A549 (cell line): ENCODE measurements around the gene DDX20. TPM values are rescaled to one million over a fixed set of nuclear protein-coding genes. Genes with fewer than 3 reads are reported as not detected.
A peak's percentile ranks its signal among the peaks of the same experiment; 100 is the strongest.

Experiments
- ATAC-seq, 2 experiments: fragments of 200-7000 bp in 1 of 2; fragments of >200 bp in 1 of 2; cut with Nextera tagmentation in 1 of 2; cut with Tn5 transposase in 1 of 2; 3 replicates each; pipeline versions ENCODE4 v1.8.0 to v1.9.1; 2018 to 2020; ENCODE audit warnings: mild to moderate bottlenecking in 1 of 2, moderate library complexity in 1 of 2
- CTCF ChIA-PET: fragments of 300-600 bp; sonication (Branson Sonifier 250); formaldehyde crosslinking; extraction: SDS; loops from one replicate; lab custom pipeline; 2021; ENCODE audit warnings: antibody characterized with exemption, inconsistent platforms; lab: Yijun Ruan, JAX
- POLR2A ChIA-PET: fragments of 350-600 bp; formaldehyde crosslinking; extraction: SDS; loops from one replicate; lab custom pipeline; 2021; ENCODE audit warnings: antibody characterized with exemption, inconsistent platforms; lab: Yijun Ruan, JAX
- DNase-seq, 2 experiments: peaks; one replicate each; pipeline versions ENCODE4 v3.0.0 to v3.0.0-alpha.2; 2011 to 2016; ENCODE audit warnings: low read depth in 1 of 2, low spot score in 1 of 2
- FAIRE-seq: peaks from 2 replicates; lab custom pipeline; 2011; peaks lifted over from hg19 to GRCh38; lab: Jason Lieb, UNC
- H3K27ac ChIP-seq, 2 experiments: fragments of >200 bp; sonication (Bioruptor Twin); formaldehyde crosslinking; 3 replicates each; pipeline ENCODE4 v1.5.1; 2016 to 2017
- H3K4me1 ChIP-seq: fragments of >200 bp; sonication (Bioruptor Twin); formaldehyde crosslinking; 3 replicates; pipeline ENCODE4 v1.6.1; 2016
- H3K4me2 ChIP-seq: fragments of >200 bp; sonication (Bioruptor Twin); formaldehyde crosslinking; 3 replicates; pipeline ENCODE4 v1.6.1; 2016
- H3K4me3 ChIP-seq: fragments of >200 bp; sonication (Bioruptor Twin); formaldehyde crosslinking; 3 replicates; pipeline ENCODE4 v1.5.1; 2016
- H3K9me3 ChIP-seq: fragments of >200 bp; sonication (Bioruptor Twin); formaldehyde crosslinking; 3 replicates; pipeline ENCODE4 v1.6.1; 2016
- CBX2 ChIP-seq: fragments of 200-600 bp; sonication (generic); IDR thresholded peaks from 2 replicates; pipeline ENCODE4 v1.6.1; 2016; ENCODE audit warnings: low read depth, mild to moderate bottlenecking, borderline replicate concordance
- CHD2 ChIP-seq: fragments of 150-350 bp; IDR thresholded peaks from 2 replicates; pipeline ENCODE4 v1.6.1; 2014; ENCODE audit warnings: low read length; ENCODE audit not compliant: partially characterized antibody
- CTCF ChIP-seq: fragments of >200 bp; sonication (Bioruptor Twin); formaldehyde crosslinking; IDR thresholded peaks from 3 replicates; pipeline ENCODE4 v1.5.1; 2016
- EHF ChIP-seq: fragments of 250-450 bp; sonication (Bioruptor Pico); IDR thresholded peaks from 2 replicates; pipeline ENCODE4 v1.5.0; 2020; ENCODE audit warnings: mild to moderate bottlenecking
- EP300 ChIP-seq, 2 experiments: fragments of >200 bp; sonication (Bioruptor Twin); formaldehyde crosslinking; IDR thresholded peaks; 2 replicates in 1 of 2; 3 replicates in 1 of 2; pipeline ENCODE4 v1.6.1; 2016 to 2017
- ESRRA ChIP-seq: fragments of 150-350 bp; IDR thresholded peaks from 2 replicates; pipeline ENCODE4 v1.6.1; 2014; ENCODE audit warnings: mild to moderate bottlenecking, low read length, borderline replicate concordance
- FOSB ChIP-seq: fragments of 250-450 bp; sonication (Bioruptor Pico); IDR thresholded peaks from 2 replicates; pipeline ENCODE4 v1.5.0; 2020; ENCODE audit warnings: mild to moderate bottlenecking, moderate library complexity
- FOXS1 ChIP-seq: fragments of 250-450 bp; sonication (Bioruptor Pico); IDR thresholded peaks from 2 replicates; pipeline ENCODE4 v1.5.0; 2020; ENCODE audit warnings: mild to moderate bottlenecking, moderate library complexity
- GATA3 ChIP-seq: IDR thresholded peaks from 2 replicates; pipeline ENCODE4 v1.6.1; 2012; ENCODE audit warnings: borderline replicate concordance
- HEYL ChIP-seq: fragments of 250-450 bp; sonication (Bioruptor Pico); IDR thresholded peaks from 2 replicates; pipeline ENCODE4 v1.8.0; 2021; ENCODE audit warnings: mild to moderate bottlenecking, moderate library complexity
- HOXA7 ChIP-seq: fragments of 250-450 bp; sonication (Bioruptor Pico); IDR thresholded peaks from 2 replicates; pipeline ENCODE4 v1.5.0; 2020; ENCODE audit warnings: mild to moderate bottlenecking, moderate library complexity
- HOXB13 ChIP-seq: fragments of 250-450 bp; sonication (Bioruptor Pico); IDR thresholded peaks from 2 replicates; pipeline ENCODE4 v1.5.0; 2020; ENCODE audit warnings: low read depth, mild to moderate bottlenecking, moderate library complexity
- HOXB5 ChIP-seq: fragments of 250-450 bp; sonication (Bioruptor Pico); IDR thresholded peaks from 2 replicates; pipeline ENCODE4 v1.5.0; 2020; ENCODE audit warnings: mild to moderate bottlenecking, moderate library complexity
- JUNB ChIP-seq: fragments of >200 bp; sonication (Bioruptor Twin); formaldehyde crosslinking; IDR thresholded peaks from 2 replicates; pipeline ENCODE4 v1.6.1; 2016
- MAX ChIP-seq: IDR thresholded peaks from 2 replicates; pipeline ENCODE4 v1.6.1; 2012
- MYC ChIP-seq: IDR thresholded peaks from 2 replicates; pipeline ENCODE4 v1.6.1; 2012; ENCODE audit warnings: mild to moderate bottlenecking, inconsistent platforms, low read length, improper control_type of control experiment, borderline replicate concordance
- NR3C1 ChIP-seq: fragments of >200 bp; sonication (Bioruptor Twin); formaldehyde crosslinking; IDR thresholded peaks from 3 replicates; pipeline ENCODE4 v1.6.1; 2017
- RAD21 ChIP-seq, 2 experiments: fragments of >200 bp in 1 of 2; sonication (Bioruptor Twin) in 1 of 2; formaldehyde crosslinking in 1 of 2; IDR thresholded peaks in 1 of 2; conservative IDR thresholded peaks in 1 of 2; 2 replicates in 1 of 2; 3 replicates in 1 of 2; pipeline ENCODE4 v1.6.1; 2012 to 2018; ENCODE audit warnings: inconsistent platforms in 1 of 2
- SMC3 ChIP-seq: fragments of >200 bp; sonication (Bioruptor Twin); formaldehyde crosslinking; IDR thresholded peaks from 3 replicates; pipeline ENCODE4 v1.6.1; 2018; ENCODE audit warnings: inconsistent platforms
- TFCP2L1 ChIP-seq: fragments of 250-450 bp; sonication (Bioruptor Pico); IDR thresholded peaks from 2 replicates; pipeline ENCODE4 v1.5.0; 2021; ENCODE audit warnings: mild to moderate bottlenecking
- TP53 ChIP-seq: fragments of 250-450 bp; sonication (Bioruptor Pico); IDR thresholded peaks from 2 replicates; pipeline ENCODE4 v1.5.0; 2021; ENCODE audit warnings: mild to moderate bottlenecking, moderate library complexity
- USF2 ChIP-seq: fragments of 450-650 bp; IDR thresholded peaks from 2 replicates; pipeline ENCODE4 v1.6.1; 2014; ENCODE audit warnings: antibody characterized with exemption
- ZC3H11A ChIP-seq: fragments of 450-650 bp; IDR thresholded peaks from 2 replicates; pipeline ENCODE4 v1.6.1; 2014; ENCODE audit warnings: antibody characterized with exemption, mild to moderate bottlenecking
- WGBS: methylation state at CpG from one replicate; pipeline ENCODE4 v1.1.6; 2017; ENCODE audit errors: missing lambda C conversion rate; 5-methylcytosine and 5-hydroxymethylcytosine counted together
- polyA plus RNA-seq, 4 experiments: library from polyadenylated mRNA; depleted of rRNA in 3 of 4; stranded (reverse); fragments of >200 nt; fragmentation: RNase III in 1 of 4; extraction: RNeasy Plus Mini Kit Qiagen cat#74134 plus additional on column Dnase treatment in 1 of 4; gene quantifications; 2 replicates in 3 of 4; 3 replicates in 1 of 4; pipeline ENCODE4 v1.2.3, GENCODE V29; 2011 to 2017

Gene DDX20
- polyA plus RNA-seq, 2 of the 4 experiments (the other 2 are of a cell fraction), result 8.4 to 13.5 TPM

GRCh38 chr1:111747282-111747734 lies 8.4 kb upstream of the DDX20 start:
- WGBS, result 3% methylated on average over 3 of the region's 3 CpGs
- Histone ChIP-seq H3K27ac (no peak overlapping the region), H3K4me2 (no peak overlapping the region), H3K4me3 (no peak overlapping the region), H3K9me3 (no peaks in the 10 kb centered on the region), H3K4me1 (no peaks in the 10 kb centered on the region)
- CTCF ChIA-PET, result interaction anchor here (0.7 to 2.3 kb wide), 17 partner anchors 8 to 294 kb away, joined by 3 to 26 read pairs (median 4); partner anchors contain the start of genes DDX20 and INKA2
- no peak for FAIRE-seq
- POLR2A ChIA-PET, result no interaction called here
- ATAC-seq, result peak; percentile 88 to 96
- TF ChIP-seq MAX (0 out of 2 replicates have a peak, but pooled peaks have one; percentile 30), NR3C1 (no peak), CHD2 (no peak), RAD21 (conservative IDR thresholded peaks at IDR 0.05 in 1 of 2, IDR thresholded peaks at IDR 0.05 in 1 of 2) (peak; percentile 52 to 60), CTCF (peak; percentile 83), SMC3 (peak; percentile 70)
- peak; percentile 60 to 83 for DNase-seq

GRCh38 chr1:111747947-111748346 lies 7.8 kb upstream of the DDX20 start:
- DNase-seq, result no peak
- Histone ChIP-seq H3K4me2 (no peak overlapping the region), H3K9me3 (no peaks in the 10 kb centered on the region), H3K27ac (no peak overlapping the region), H3K4me1 (no peaks in the 10 kb centered on the region), H3K4me3 (no peak overlapping the region)
- CTCF ChIA-PET, result interaction anchor here (0.7 to 2.3 kb wide), 16 partner anchors 9 to 266 kb away, joined by 3 to 26 read pairs (median 4); partner anchors contain the start of genes DDX20 and INKA2
- FAIRE-seq, result no peak
- 73% methylated on average over 4 of the region's 4 CpGs for WGBS
- TF ChIP-seq EHF (no peak), HOXB5 (CRISPR knock-in tag) (no peak), TFCP2L1 (no peak), ESRRA (no peak), HOXA7 (no peak), CBX2 (no peak), FOXS1 (CRISPR knock-in tag) (no peak), TP53 (CRISPR knock-in tag) (no peak), CHD2 (no peak), FOSB (no peak), JUNB (no peak), EP300 (IDR thresholded peaks at IDR 0.05) (no peak), HOXB13 (CRISPR knock-in tag) (no peak), MYC (no peak), CTCF (no peak)
- no peak for ATAC-seq
- POLR2A ChIA-PET, result no interaction called here

GRCh38 chr1:111749628-111750027 lies 6.1 kb upstream of the DDX20 start:
- FAIRE-seq, result no peak
- CTCF ChIA-PET, result interaction anchor here (1.0 to 1.3 kb wide), 3 partner anchors 13 to 268 kb away, joined by 3 to 4 read pairs (median 3); no protein-coding TSS in a partner anchor
- POLR2A ChIA-PET, result no interaction called here
- no peak overlapping the region for H3K4me3 ChIP-seq
- no peak overlapping the region for H3K4me2 ChIP-seq
- TF ChIP-seq GATA3 (no peak), EHF (no peak), USF2 (no peak), ZC3H11A (no peak), HEYL (CRISPR knock-in tag) (no peak)
- 63% methylated on average over 3 of the region's 3 CpGs for WGBS
- H3K4me1 ChIP-seq, result peaks cover 4% of the 10 kb centered on the region; the same call in 1 of the 3 replicates
- ATAC-seq, result no peak
- no peak overlapping the region for H3K27ac ChIP-seq
- no peak for DNase-seq
- no peaks in the 10 kb centered on the region for H3K9me3 ChIP-seq
